AG09309 (cell line): ENCODE measurements around the gene SLC35C1.

Experiments used
- DNase-seq: peaks from one replicate; pipeline ENCODE4 v3.0.0-alpha.2; 2010; ENCODE audit warnings: low read depth
- H3K4me3 ChIP-seq: 2 replicates; pipeline ENCODE4 v1.5.1; 2011; ENCODE audit warnings: mild to moderate bottlenecking, low read depth, low read length, moderate library complexity; ENCODE audit not compliant: control insufficient read depth
- TF ChIP-seq, protein P1 (sequence below): IDR thresholded peaks from 2 replicates; pipeline ENCODE4 v1.5.1; 2011; ENCODE audit warnings: mild to moderate bottlenecking, low read depth, low read length, inconsistent platforms; ENCODE audit not compliant: insufficient read depth, control insufficient read depth; ENCODE audit errors: missing control alignments

SLC35C1 gene

DNA sequence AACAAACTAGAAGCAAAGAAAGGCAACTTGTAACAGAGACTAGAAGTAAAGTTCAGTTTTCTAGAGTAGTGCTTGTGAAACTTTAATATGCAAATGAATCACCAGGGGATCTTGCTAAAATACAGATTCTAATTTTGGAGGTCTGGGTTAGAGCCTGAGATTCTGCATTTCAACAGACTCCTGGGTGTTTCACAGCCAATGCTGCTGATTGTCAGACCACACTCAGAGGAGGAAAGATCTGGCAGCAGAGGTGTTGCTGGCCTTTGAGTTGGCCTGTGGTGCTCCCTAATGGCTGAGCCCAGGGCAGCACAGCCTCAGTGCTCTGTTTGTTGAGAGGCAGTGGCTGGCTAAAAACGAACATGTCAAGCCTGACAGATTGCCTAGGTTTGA, 47.8 kb downstream of the SLC35C1 start:
- no peak overlapping the region for H3K4me3 ChIP-seq
- DNase-seq: no peak
- TF ChIP-seq, protein P1, sequence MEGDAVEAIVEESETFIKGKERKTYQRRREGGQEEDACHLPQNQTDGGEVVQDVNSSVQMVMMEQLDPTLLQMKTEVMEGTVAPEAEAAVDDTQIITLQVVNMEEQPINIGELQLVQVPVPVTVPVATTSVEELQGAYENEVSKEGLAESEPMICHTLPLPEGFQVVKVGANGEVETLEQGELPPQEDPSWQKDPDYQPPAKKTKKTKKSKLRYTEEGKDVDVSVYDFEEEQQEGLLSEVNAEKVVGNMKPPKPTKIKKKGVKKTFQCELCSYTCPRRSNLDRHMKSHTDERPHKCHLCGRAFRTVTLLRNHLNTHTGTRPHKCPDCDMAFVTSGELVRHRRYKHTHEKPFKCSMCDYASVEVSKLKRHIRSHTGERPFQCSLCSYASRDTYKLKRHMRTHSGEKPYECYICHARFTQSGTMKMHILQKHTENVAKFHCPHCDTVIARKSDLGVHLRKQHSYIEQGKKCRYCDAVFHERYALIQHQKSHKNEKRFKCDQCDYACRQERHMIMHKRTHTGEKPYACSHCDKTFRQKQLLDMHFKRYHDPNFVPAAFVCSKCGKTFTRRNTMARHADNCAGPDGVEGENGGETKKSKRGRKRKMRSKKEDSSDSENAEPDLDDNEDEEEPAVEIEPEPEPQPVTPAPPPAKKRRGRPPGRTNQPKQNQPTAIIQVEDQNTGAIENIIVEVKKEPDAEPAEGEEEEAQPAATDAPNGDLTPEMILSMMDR: no peak

DNA sequence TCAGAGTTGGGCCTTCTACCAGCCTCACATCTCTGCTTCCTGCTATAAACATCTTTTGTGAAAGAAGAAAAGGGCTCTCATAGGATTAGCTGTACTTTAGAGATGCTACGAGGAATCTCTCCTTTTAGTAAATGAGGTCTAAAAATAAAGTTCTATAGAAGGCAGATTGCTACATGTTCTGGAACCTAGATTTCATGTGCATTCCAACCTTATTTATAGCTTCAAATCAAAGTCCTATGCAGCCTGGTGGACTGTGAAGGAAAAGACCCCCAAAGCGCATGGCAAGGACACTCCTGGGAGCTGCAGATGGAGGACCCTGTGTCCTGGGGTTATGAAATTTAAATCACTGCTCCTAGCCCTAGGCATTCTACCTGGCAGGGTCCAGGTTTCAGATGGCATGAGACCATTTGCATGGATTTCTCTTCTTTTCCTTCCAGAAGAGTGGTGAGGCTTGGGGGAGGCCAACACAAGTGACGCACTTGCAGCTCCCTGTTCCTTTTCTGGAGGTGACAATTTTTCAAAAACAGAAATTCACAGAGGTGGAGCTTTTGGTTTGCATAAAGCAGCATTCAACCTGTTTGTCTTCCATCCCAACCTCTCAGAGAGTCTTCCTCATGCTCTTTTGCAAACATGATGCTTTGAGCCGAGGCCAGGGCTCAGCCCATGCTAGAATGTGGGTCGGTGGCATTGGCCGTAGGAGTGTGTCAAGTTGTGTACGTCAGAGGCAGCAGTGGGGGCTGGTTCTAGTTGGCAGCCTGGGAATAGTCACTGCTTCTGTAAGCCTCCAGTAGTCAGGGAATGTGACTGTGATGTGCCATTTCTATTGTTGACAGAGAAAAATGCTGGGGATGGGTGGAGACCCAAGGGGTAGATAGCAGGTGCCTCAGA, 48.6 kb downstream of the SLC35C1 start:
- no peak overlapping the region for H3K4me3 ChIP-seq
- TF ChIP-seq, protein P1: no peak
- DNase-seq: no peak

DNA sequence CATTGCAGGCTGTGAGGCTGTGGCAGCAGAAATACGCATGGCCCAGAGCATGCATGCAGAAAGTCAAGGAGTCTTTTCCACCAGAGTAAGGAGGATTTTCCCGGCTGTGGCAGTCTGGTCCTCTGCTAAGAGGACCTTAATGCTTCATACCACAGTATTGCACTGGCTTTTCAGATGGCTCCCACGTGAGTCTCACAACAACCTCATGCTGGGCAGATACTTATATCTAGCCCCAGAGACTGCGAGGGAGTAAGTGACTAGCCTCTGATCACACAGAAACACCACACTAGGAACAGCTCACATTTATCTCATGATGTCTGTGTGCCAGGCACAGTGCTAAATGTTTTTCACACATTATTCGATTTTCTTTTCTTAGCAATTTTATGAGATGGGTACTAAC, 50.4 kb downstream of the SLC35C1 start:
- DNase-seq: no peak
- TF ChIP-seq, protein P1: no peak
- no peak overlapping the region for H3K4me3 ChIP-seq

DNA sequence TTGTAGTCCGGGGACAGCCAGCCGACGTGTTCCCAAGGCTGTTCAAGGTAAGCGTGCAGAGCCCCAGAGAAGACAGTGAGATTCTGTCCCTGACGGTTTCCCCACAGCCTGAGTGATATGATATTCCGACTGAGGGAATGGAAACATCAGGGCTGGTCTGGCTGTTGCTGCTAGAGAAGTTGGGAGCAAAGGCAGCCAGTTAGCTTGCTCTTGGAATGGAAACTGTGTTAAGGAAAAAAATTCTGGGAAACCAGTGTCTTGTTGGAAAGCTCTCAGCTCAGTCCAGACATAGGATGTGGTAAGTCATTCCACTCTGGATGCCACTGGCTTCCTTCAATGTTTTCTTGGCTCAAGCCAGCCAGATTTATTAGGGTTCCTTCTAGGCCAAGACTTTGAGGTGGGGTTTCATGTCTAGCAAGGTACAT, 51.1 kb downstream of the SLC35C1 start:
- no peak overlapping the region for H3K4me3 ChIP-seq
- TF ChIP-seq, protein P1: no peak
- DNase-seq: peak; percentile 75

DNA sequence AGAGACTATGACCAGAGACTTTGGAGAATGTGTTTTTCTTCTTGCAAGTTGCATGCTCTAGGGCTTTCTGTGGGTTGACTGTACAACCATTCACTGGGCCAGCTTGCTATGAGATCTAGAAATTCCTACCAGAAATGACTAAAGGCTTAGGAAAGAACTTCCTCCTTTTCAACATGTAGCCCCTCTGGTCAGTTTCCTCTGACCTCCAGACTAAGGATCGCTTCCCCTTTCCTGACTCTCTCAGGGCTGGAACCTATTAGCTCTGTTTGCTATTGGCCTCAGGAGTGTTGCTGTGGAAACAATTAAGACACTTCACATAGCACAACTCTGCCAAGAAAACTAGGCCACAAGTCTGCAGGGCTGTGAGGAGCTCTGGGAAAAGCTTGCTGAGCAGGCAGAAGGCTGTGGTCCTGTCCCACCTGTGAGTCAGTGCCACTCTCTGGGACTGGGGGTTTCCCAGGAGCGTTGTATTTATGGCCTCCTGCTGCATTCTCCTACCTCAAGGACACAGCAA, 53.1 kb downstream of the SLC35C1 start:
- TF ChIP-seq, protein P1: no peak
- no peak overlapping the region for H3K4me3 ChIP-seq
- DNase-seq: peak; percentile 93

DNA sequence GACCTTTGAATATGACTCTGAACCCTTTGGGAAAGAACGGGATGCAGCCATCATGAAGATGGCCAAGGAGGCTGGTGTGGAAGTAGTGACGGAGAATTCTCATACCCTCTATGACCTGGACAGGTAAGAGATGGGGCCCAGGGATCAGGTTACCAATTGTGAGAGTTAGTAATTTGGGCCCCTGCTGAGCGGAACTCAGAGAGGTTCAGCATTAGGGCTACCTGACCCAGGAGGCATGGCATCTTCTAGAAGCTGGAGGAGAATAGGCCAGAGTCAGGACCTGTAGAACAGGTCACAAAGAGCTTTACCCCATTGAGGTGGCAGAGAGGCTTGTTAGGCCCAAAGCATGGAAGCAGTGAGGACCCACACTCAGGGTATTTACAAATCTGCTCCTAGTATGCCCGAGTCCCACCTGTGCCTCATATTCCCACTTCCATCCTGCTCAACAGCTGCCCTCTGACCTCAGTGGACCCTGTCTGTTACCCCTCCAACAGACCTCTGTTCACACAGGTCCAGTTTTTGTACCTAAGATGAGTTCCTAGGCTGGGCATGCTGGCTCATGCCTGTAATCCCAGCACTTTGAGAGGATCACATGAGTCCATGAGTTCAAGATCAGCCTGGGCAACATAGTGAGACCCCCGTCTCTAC, 53.9 kb downstream of the SLC35C1 start:
- no peak overlapping the region for H3K4me3 ChIP-seq
- TF ChIP-seq, protein P1: no peak
- no peak for DNase-seq
